Left ventricle myocardium inferior (tissue), 1 donor: Measurements from ENCODE around the gene GAP43. TPM values are rescaled to one million over a fixed set of nuclear protein-coding genes. Genes with fewer than 3 reads are reported as not detected.
A peak's percentile ranks its signal among the peaks of the same experiment; 100 is the strongest.

Source experiments
- DNase-seq: peaks from one replicate; pipeline ENCODE4 v3.0.0-alpha.2; 2020
- H3K27ac ChIP-seq: fragments of 200-600 bp; replicated peaks from 2 replicates; pipeline ENCODE4 v1.8.0; 2021
- H3K27me3 ChIP-seq: fragments of 200-600 bp; 2 replicates; pipeline ENCODE4 v1.8.0; 2021; ENCODE audit warnings: low read depth
- H3K36me3 ChIP-seq: fragments of 200-600 bp; 2 replicates; pipeline ENCODE4 v1.8.0; 2021
- H3K4me1 ChIP-seq: fragments of 200-600 bp; 2 replicates; pipeline ENCODE4 v1.8.0; 2021
- H3K4me3 ChIP-seq: fragments of 200-600 bp; 2 replicates; pipeline ENCODE4 v1.8.0; 2021; ENCODE audit warnings: mild to moderate bottlenecking, moderate library complexity
- H3K9me3 ChIP-seq: fragments of 200-600 bp; replicated peaks from 2 replicates; pipeline ENCODE4 v1.8.0; 2021
- CTCF ChIP-seq: fragments of 200-600 bp; IDR thresholded peaks from 2 replicates; pipeline ENCODE4 v1.8.0; 2021; ENCODE audit warnings: antibody characterized with exemption, mild to moderate bottlenecking, borderline replicate concordance
- intact Hi-C: fragments of 100-400 bp; cut with micrococcal nuclease; formaldehyde crosslinking; loops from one replicate; pipeline ENCODE4 v1.11.0; 2022
- total RNA-seq: library from RNA; stranded (reverse); fragmentation: NEBNext Ultra II Directional; extraction: Animal tissue kit (Norgen Biotek cat#: 25700); gene quantifications from one replicate; pipeline ENCODE4 v1.2.1, GENCODE V29; 2021
- donor health status: DM: no; HTN: yes; CAD: no; lungs with severe emphysema.

The GAP43 gene
- total RNA-seq, 1 donor from 2014 or later, result 1.2 TPM

GRCh38 chr3:115624029-115624741 lies 875 bp downstream of the GAP43 start:
- TF ChIP-seq CTCF, result no peak
- H3K27ac ChIP-seq, result no peak overlapping the region
- no peaks in the 10 kb centered on the region for H3K36me3 ChIP-seq
- H3K4me3 ChIP-seq, result peak overlapping the region; percentile 53
- H3K27me3 ChIP-seq, result peaks cover 58% of the 10 kb centered on the region
- peaks cover 11% of the 10 kb centered on the region for H3K4me1 ChIP-seq
- DNase-seq, result no peak
- intact Hi-C loops, result no loop called here
- H3K9me3 ChIP-seq, result no peaks in the 10 kb centered on the region

GRCh38 chr3:115624901-115625300 lies 1.6 kb downstream of the GAP43 start:
- Histone ChIP-seq H3K4me3 (no peak overlapping the region), H3K36me3 (no peaks in the 10 kb centered on the region), H3K27ac (no peak overlapping the region), H3K9me3 (no peaks in the 10 kb centered on the region), H3K27me3 (peaks cover 61% of the 10 kb centered on the region), H3K4me1 (peaks cover 11% of the 10 kb centered on the region)
- intact Hi-C loops, result no loop called here
- DNase-seq, result no peak
- no peak for TF ChIP-seq CTCF

- TF ChIP-seq CTCF, result no peak
- Histone ChIP-seq H3K36me3 (no peaks in the 10 kb centered on the region), H3K4me1 (peaks cover 11% of the 10 kb centered on the region), H3K9me3 (no peaks in the 10 kb centered on the region), H3K27me3 (peaks cover 64% of the 10 kb centered on the region), H3K27ac (no peak overlapping the region), H3K4me3 (no peak overlapping the region)
- intact Hi-C loops, result no loop called here
- DNase-seq, result no peak
Observed at GRCh38 chr3:115626006-115626409, 2.7 kb downstream of the GAP43 start.

- no peak for DNase-seq
- Histone ChIP-seq H3K4me1 (peaks cover 11% of the 10 kb centered on the region), H3K4me3 (no peak overlapping the region), H3K9me3 (no peaks in the 10 kb centered on the region), H3K27me3 (peaks cover 68% of the 10 kb centered on the region), H3K27ac (no peak overlapping the region), H3K36me3 (no peaks in the 10 kb centered on the region)
- TF ChIP-seq CTCF, result no peak
- intact Hi-C loops, result no loop called here
Observed at GRCh38 chr3:115626721-115627120, 3.4 kb downstream of the GAP43 start.

- intact Hi-C loops, result no loop called here
- no peak for TF ChIP-seq CTCF
- no peak for DNase-seq
- H3K4me3 ChIP-seq, result no peak overlapping the region
- H3K9me3 ChIP-seq, result no peaks in the 10 kb centered on the region
- no peaks in the 10 kb centered on the region for H3K36me3 ChIP-seq
- peaks cover 75% of the 10 kb centered on the region for H3K27me3 ChIP-seq
- H3K27ac ChIP-seq, result no peak overlapping the region
- H3K4me1 ChIP-seq, result peaks cover 11% of the 10 kb centered on the region
Observed at GRCh38 chr3:115627180-115628074, 4.1 kb downstream of the GAP43 start.
